ENCODE measurements around the gene NIPBL. TPM values are rescaled to one million over a fixed set of nuclear protein-coding genes. Genes with fewer than 3 reads are reported as not detected.
"Not testable (repeated sequence)": the region's sequence is repeated elsewhere in the genome, so short reads cannot be mapped to it uniquely, and the experiment has no call there.

Gene NIPBL
- total and polyA plus RNA-seq, 7 experiments from 2014 or later, result 28.2 to 123 (median 110) TPM

DNA sequence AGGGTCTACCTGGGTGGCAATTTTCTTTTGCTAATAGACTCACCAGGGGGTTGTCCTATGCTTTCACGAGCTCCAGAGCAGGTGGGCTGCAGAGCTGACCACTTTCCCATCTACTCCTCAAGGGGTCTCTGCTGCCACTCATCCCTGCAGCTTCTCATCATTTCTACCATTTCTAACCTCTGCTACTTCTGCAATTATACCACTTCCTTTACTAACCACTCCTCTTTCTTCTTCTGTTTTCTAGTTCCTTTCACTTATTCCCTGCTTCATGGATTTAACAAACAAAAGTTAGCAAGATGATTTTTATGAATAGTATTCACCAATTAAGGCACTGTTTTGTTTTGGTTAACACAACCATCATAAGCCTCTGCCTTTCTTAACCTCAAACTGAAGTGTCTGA lies 34.5 kb upstream of the NIPBL start:
- intact Hi-C loops (cut with micrococcal nuclease), result no loop called here
- no peak for DNase-seq
- Histone ChIP-seq H3K4me1 (ENCODE audit: control insufficient read depth in 2 of 2, insufficient read depth in 2 of 2, low read length in 2 of 2) (no peaks in the 10 kb centered on the region), H3K4me3 (ENCODE audit: low read length) (no peak overlapping the region), H3K27me3 (ENCODE audit: control insufficient read depth in 2 of 2, insufficient read depth in 2 of 2, low read length in 2 of 2) (no peaks in the 10 kb centered on the region), H3K9me3 (ENCODE audit: control insufficient read depth in 2 of 3, low read length in 3 of 3) (no peaks in the 10 kb centered on the region), H3K36me3 (ENCODE audit: control insufficient read depth in 2 of 3, insufficient read depth in 3 of 3, low read length in 3 of 3) (no peaks in the 10 kb centered on the region), H3K27ac (ENCODE audit: low read depth, low read length) (no peak overlapping the region)
- Mint-ChIP-seq H3K4me3 (no peak overlapping the region), H3K27me3 (peaks cover 8 to 29% (median 15%) of the 10 kb centered on the region in 5 donors), H3K36me3 (peaks cover 0 to 4% (median 0%) of the 10 kb centered on the region in 5 donors), H3K27ac (peak overlapping the region in 1 of 9 donors; percentile 19), H3K9me3 (peaks cover 0 to 5% (median 0%) of the 10 kb centered on the region in 11 donors), H3K4me1 (peaks cover 7 to 23% (median 16%) of the 10 kb centered on the region in 7 donors)
- ATAC-seq, result no peak
- ChIA-PET CTCF (no interaction called here), POLR2A (no interaction called here)

DNA sequence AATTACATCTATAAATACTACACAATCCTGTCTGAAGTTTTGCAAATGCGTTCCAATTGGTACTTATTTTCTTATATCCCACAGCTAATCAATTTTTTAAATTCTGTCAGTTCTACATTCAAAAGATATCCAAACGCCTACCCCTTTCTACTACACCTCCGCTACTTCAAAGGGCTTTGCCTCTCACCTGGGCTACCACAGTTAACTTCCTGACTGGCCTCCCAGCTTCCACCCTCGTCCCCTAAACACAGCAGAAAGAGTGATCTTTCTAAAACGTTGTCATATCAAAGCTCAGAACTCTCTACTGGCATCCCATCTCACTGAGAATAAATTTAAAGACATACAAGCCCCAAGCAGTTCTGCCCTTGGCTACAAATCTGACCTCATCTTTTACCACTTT lies 32.3 kb upstream of the NIPBL start:
- peaks cover 7 to 19% (median 16%) of the 10 kb centered on the region in 7 donors for H3K4me1 Mint-ChIP-seq
- no peak overlapping the region for H3K4me3 ChIP-seq (ENCODE audit: low read length)
- intact Hi-C loops (cut with micrococcal nuclease), result no loop called here
- DNase-seq (peak in 1 of 9 donors; percentile 9), ATAC-seq (no peak)
- peaks cover 4 to 22% (median 16%) of the 10 kb centered on the region in 5 donors for H3K27me3 Mint-ChIP-seq
- no peak overlapping the region for H3K4me3 Mint-ChIP-seq
- H3K9me3 ChIP-seq (ENCODE audit: control insufficient read depth in 2 of 3, low read length in 3 of 3), result no peaks in the 10 kb centered on the region
- H3K27ac ChIP-seq (ENCODE audit: low read depth, low read length), result no peak overlapping the region
- H3K36me3 ChIP-seq (ENCODE audit: control insufficient read depth in 2 of 3, insufficient read depth in 3 of 3, low read length in 3 of 3), result no peaks in the 10 kb centered on the region
- peaks cover 0 to 8% (median 0%) of the 10 kb centered on the region in 5 donors for H3K36me3 Mint-ChIP-seq
- H3K9me3 Mint-ChIP-seq, result peaks cover 0 to 5% (median 0%) of the 10 kb centered on the region in 11 donors
- no peak overlapping the region for H3K27ac Mint-ChIP-seq
- H3K27me3 ChIP-seq (ENCODE audit: control insufficient read depth in 2 of 2, insufficient read depth in 2 of 2, low read length in 2 of 2), result no peaks in the 10 kb centered on the region
- no peaks in the 10 kb centered on the region for H3K4me1 ChIP-seq (ENCODE audit: control insufficient read depth in 2 of 2, insufficient read depth in 2 of 2, low read length in 2 of 2)
- ChIA-PET CTCF (interaction anchor here (1.2 kb wide), 1 partner anchor 26 kb away, joined by 4 read pairs; no protein-coding TSS in a partner anchor), POLR2A (no interaction called here)

DNA sequence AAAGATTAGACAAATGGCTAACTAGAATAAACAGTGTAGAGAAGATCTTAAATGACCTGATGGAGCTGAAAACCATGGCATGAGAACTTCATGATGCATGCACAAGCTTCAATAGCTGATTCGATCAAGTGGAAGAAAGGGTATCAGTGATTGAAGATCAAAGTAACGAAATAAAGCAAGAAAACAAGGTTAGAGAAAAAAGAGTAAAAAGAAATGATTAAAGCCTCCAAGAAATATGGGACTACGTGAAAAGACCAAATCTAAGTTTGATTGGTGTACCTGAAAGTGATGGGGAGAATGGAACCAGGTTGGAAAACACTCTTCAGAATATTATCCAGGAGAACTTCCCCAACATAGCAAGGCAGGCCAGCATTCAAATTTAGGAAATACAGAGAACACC lies 28.0 kb upstream of the NIPBL start:
- H3K36me3 ChIP-seq (ENCODE audit: control insufficient read depth in 2 of 3, insufficient read depth in 3 of 3, low read length in 3 of 3); H3K4me1 ChIP-seq (ENCODE audit: control insufficient read depth in 2 of 2, insufficient read depth in 2 of 2, low read length in 2 of 2); H3K4me3 Mint-ChIP-seq; H3K27me3 ChIP-seq (ENCODE audit: control insufficient read depth in 2 of 2, insufficient read depth in 2 of 2, low read length in 2 of 2); ATAC-seq; H3K36me3 Mint-ChIP-seq; CTCF ChIA-PET; intact Hi-C loops (cut with micrococcal nuclease); H3K4me3 ChIP-seq (ENCODE audit: low read length); DNase-seq; POLR2A ChIA-PET; H3K27ac ChIP-seq (ENCODE audit: low read depth, low read length); H3K9me3 ChIP-seq (ENCODE audit: control insufficient read depth in 2 of 3, low read length in 3 of 3): not testable (repeated sequence)
- H3K9me3 Mint-ChIP-seq, result peaks cover 0 to 13% (median 2%) of the 10 kb centered on the region in 11 donors
- H3K27me3 Mint-ChIP-seq, result peaks cover 0 to 22% (median 16%) of the 10 kb centered on the region in 5 donors
- peak overlapping the region in 1 of 9 donors; percentile 18 for H3K27ac Mint-ChIP-seq
- H3K4me1 Mint-ChIP-seq, result peaks cover 4 to 13% (median 12%) of the 10 kb centered on the region in 7 donors

DNA sequence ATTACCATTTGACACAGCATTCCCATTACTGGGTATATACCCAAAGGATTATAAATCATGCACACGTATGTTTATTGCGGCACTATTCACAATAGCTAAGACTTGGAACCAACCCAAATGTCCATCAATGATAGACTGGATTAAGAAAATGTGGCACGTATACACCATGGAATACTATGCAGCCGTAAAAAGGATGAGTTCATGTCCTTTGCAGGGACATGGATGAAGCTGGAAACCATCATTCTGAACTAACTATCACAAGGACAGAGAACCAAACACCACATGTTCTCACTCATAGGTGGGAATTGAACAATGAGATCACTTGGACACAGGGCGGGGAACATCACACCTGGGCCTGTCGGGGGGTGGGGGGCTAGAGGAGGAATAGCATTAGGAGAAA lies 23.7 kb upstream of the NIPBL start:
- H3K27me3 Mint-ChIP-seq, result peaks cover 5 to 21% (median 8%) of the 10 kb centered on the region in 5 donors
- H3K4me3 Mint-ChIP-seq; DNase-seq; CTCF ChIA-PET; H3K4me1 ChIP-seq (ENCODE audit: control insufficient read depth in 2 of 2, insufficient read depth in 2 of 2, low read length in 2 of 2); H3K36me3 Mint-ChIP-seq; H3K36me3 ChIP-seq (ENCODE audit: control insufficient read depth in 2 of 3, insufficient read depth in 3 of 3, low read length in 3 of 3); H3K27ac ChIP-seq (ENCODE audit: low read depth, low read length); H3K9me3 ChIP-seq (ENCODE audit: control insufficient read depth in 2 of 3, low read length in 3 of 3); ATAC-seq; H3K4me3 ChIP-seq (ENCODE audit: low read length); POLR2A ChIA-PET; H3K4me1 Mint-ChIP-seq; intact Hi-C loops (cut with micrococcal nuclease); H3K27me3 ChIP-seq (ENCODE audit: control insufficient read depth in 2 of 2, insufficient read depth in 2 of 2, low read length in 2 of 2); H3K27ac Mint-ChIP-seq: not testable (repeated sequence)
- peaks cover 0 to 15% (median 2%) of the 10 kb centered on the region in 11 donors for H3K9me3 Mint-ChIP-seq

DNA sequence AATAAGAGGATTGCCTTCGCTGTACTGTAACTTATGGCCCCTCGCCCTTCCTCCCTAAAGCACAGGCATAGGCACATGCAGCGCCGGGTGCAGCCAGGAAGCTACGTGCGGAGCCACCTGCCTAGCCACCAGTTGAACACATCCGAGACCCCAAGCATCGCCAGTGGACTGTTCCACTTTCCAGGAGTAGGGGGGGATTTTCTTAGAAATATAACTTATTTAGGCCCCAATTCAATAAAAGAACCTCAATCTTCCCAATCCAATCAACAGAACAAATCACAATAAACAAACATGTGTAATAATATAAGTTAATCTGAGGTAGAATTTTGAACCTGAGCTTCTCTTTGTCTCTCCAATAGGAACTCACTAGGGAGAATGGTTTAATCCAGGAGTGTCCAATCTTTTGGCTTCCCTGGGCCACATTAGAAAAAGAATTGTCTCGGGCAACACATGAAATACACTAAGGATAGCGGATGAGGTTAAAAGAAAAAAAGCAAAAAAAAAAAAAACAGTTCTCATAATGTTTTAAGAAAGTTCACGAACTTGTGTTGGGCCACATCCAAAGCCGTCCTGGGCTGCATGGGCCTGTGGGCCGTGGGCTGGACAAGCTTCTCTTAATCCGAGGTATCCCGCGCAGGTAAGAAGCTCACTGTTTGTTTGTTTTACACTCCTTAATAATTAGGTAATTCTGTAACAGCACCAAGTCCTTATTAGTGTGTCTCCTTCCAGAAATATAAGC lies 22.0 kb upstream of the NIPBL start:
- H3K27me3 ChIP-seq (ENCODE audit: control insufficient read depth in 2 of 2, insufficient read depth in 2 of 2, low read length in 2 of 2), result peaks cover 0 to 2% of the 10 kb centered on the region in 2 donors
- Mint-ChIP-seq H3K27ac (no peak overlapping the region), H3K4me3 (no peak overlapping the region), H3K36me3 (no peaks in the 10 kb centered on the region), H3K9me3 (peaks cover 0 to 12% (median 0%) of the 10 kb centered on the region in 11 donors), H3K4me1 (peaks cover 0 to 3% (median 0%) of the 10 kb centered on the region in 7 donors), H3K27me3 (peaks cover 13 to 25% (median 15%) of the 10 kb centered on the region in 5 donors)
- CTCF ChIA-PET, result no interaction called here
- no peaks in the 10 kb centered on the region for H3K36me3 ChIP-seq (ENCODE audit: control insufficient read depth in 2 of 3, insufficient read depth in 3 of 3, low read length in 3 of 3)
- POLR2A ChIA-PET, result no interaction called here
- ATAC-seq, result no peak
- intact Hi-C loops (cut with micrococcal nuclease), result no loop called here
- no peaks in the 10 kb centered on the region for H3K4me1 ChIP-seq (ENCODE audit: control insufficient read depth in 2 of 2, insufficient read depth in 2 of 2, low read length in 2 of 2)
- no peak overlapping the region for H3K27ac ChIP-seq (ENCODE audit: low read depth, low read length)
- no peak for DNase-seq
- H3K9me3 ChIP-seq (ENCODE audit: control insufficient read depth in 2 of 3, low read length in 3 of 3), result no peaks in the 10 kb centered on the region
- no peak overlapping the region for H3K4me3 ChIP-seq (ENCODE audit: low read length)

DNA sequence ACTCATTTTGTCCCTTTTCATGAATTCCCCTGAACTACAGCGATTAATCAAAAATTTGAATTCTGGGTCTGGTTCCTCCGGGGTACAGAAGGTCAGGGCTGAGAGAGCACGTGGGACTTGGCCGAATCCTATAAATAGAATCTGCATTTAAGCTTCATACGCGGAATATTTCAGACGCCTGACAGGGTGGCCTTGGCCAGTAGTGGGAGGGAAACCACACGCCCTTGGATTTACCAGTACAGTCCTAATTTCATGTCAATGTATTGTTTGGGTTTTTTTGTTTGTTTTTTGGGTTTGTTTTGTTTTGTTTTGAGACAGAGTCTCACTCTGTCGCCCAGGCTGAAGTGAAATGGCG lies 21.5 kb upstream of the NIPBL start:
- intact Hi-C loops (cut with micrococcal nuclease), result no loop called here
- Mint-ChIP-seq H3K4me3 (no peak overlapping the region), H3K9me3 (peaks cover 0 to 11% (median 0%) of the 10 kb centered on the region in 11 donors), H3K27me3 (peaks cover 14 to 21% (median 17%) of the 10 kb centered on the region in 5 donors), H3K36me3 (no peaks in the 10 kb centered on the region), H3K4me1 (peaks cover 0 to 3% (median 0%) of the 10 kb centered on the region in 7 donors), H3K27ac (no peak overlapping the region)
- no peaks in the 10 kb centered on the region for H3K9me3 ChIP-seq (ENCODE audit: control insufficient read depth in 2 of 3, low read length in 3 of 3)
- CTCF ChIA-PET, result no interaction called here
- H3K4me3 ChIP-seq (ENCODE audit: low read length), result no peak overlapping the region
- no peak for ATAC-seq
- DNase-seq, result no peak
- no peaks in the 10 kb centered on the region for H3K36me3 ChIP-seq (ENCODE audit: control insufficient read depth in 2 of 3, insufficient read depth in 3 of 3, low read length in 3 of 3)
- H3K27ac ChIP-seq (ENCODE audit: low read depth, low read length), result no peak overlapping the region
- H3K4me1 ChIP-seq (ENCODE audit: control insufficient read depth in 2 of 2, insufficient read depth in 2 of 2, low read length in 2 of 2), result no peaks in the 10 kb centered on the region
- peaks cover 0 to 2% of the 10 kb centered on the region in 2 donors for H3K27me3 ChIP-seq (ENCODE audit: control insufficient read depth in 2 of 2, insufficient read depth in 2 of 2, low read length in 2 of 2)
- POLR2A ChIA-PET, result no interaction called here

DNA sequence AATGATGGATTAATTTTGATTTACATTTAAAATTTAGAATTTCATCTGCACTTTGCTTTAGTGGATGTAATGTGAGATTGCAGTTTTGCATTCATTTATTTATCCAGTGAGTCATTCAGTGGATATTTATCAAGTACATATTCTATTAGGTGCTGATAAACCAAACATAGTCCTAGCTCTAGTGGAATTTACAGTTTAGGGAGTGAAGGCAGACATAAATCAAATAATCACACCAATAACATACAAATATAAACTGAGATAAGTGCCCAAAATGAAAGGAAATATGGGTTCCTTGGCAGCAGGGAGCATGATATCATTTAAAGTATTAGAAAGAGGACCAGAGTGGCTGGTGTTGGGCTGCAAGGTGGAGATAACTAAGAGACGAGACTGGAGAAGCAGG lies 14.7 kb upstream of the NIPBL start:
- POLR2A ChIA-PET, result no interaction called here
- ATAC-seq (no peak), DNase-seq (no peak)
- H3K27ac Mint-ChIP-seq, result no peak overlapping the region
- Histone ChIP-seq H3K27me3 (ENCODE audit: control insufficient read depth in 2 of 2, insufficient read depth in 2 of 2, low read length in 2 of 2) (peaks cover 0 to 2% of the 10 kb centered on the region in 2 donors), H3K9me3 (ENCODE audit: control insufficient read depth in 2 of 3, low read length in 3 of 3) (no peaks in the 10 kb centered on the region), H3K4me1 (ENCODE audit: control insufficient read depth in 2 of 2, insufficient read depth in 2 of 2, low read length in 2 of 2) (no peaks in the 10 kb centered on the region), H3K27ac (ENCODE audit: low read depth, low read length) (no peak overlapping the region), H3K36me3 (ENCODE audit: control insufficient read depth in 2 of 3, insufficient read depth in 3 of 3, low read length in 3 of 3) (no peaks in the 10 kb centered on the region), H3K4me3 (ENCODE audit: low read length) (no peak overlapping the region)
- CTCF ChIA-PET, result no interaction called here
- H3K9me3 Mint-ChIP-seq, result no peaks in the 10 kb centered on the region
- H3K36me3 Mint-ChIP-seq, result peaks cover 0 to 9% (median 4%) of the 10 kb centered on the region in 5 donors
- H3K27me3 Mint-ChIP-seq, result peaks cover 12 to 37% (median 16%) of the 10 kb centered on the region in 5 donors
- intact Hi-C loops (cut with micrococcal nuclease), result no loop called here
- peaks cover 0 to 5% (median 0%) of the 10 kb centered on the region in 7 donors for H3K4me1 Mint-ChIP-seq
- no peak overlapping the region for H3K4me3 Mint-ChIP-seq

All from naive thymus-derived CD4-positive, alpha-beta T cell (primary cell).